Upper lobe of left lung (tissue), 6 donors: ENCODE results near the gene RBP5. TPM values are rescaled to one million over a fixed set of nuclear protein-coding genes. Genes with fewer than 3 reads are reported as not detected.

ENCODE experiments used
- ATAC-seq, 2 donors: fragments of 200-7000 bp; cut with Tn5 transposase; one replicate each; pipeline ENCODE4 v1.9.1; 2022; ENCODE audit warnings: mild to moderate bottlenecking in 2 of 2, moderate library complexity in 2 of 2; ENCODE audit not compliant: low FRiP score in 2 of 2
- DNase-seq, 2 donors: peaks; one replicate each; pipeline ENCODE4 v3.0.0-alpha.2; 2019 to 2020
- H3K27ac ChIP-seq, 4 donors: fragments of 200-600 bp; sonication (generic); one replicate each; pipeline ENCODE4 v1.5.1; 2016 to 2019
- H3K27me3 ChIP-seq, 4 donors: fragments of 200-600 bp; sonication (generic); one replicate each; pipeline ENCODE4 v1.5.1; 2017 to 2019
- H3K36me3 ChIP-seq, 4 donors: fragments of 200-600 bp; sonication (generic); one replicate each; pipeline ENCODE4 v1.5.1; 2016 to 2019
- H3K4me1 ChIP-seq, 4 donors: fragments of 200-600 bp; sonication (generic); one replicate each; pipeline ENCODE4 v1.5.1; 2018 to 2019
- H3K4me3 ChIP-seq, 4 donors: fragments of 200-600 bp; sonication (generic); one replicate each; pipeline ENCODE4 v1.5.1; 2017 to 2019; ENCODE audit warnings: mild to moderate bottlenecking in 2 of 4, moderate library complexity in 1 of 4
- H3K9me3 ChIP-seq, 4 donors: fragments of 200-600 bp; sonication (generic); one replicate each; pipeline ENCODE4 v1.5.1; 2018 to 2019
- EP300 ChIP-seq, 4 donors: sonication (generic); formaldehyde crosslinking; IDR thresholded peaks; one replicate each; pipeline ENCODE4 v1.5.1; 2017; ENCODE audit warnings: antibody characterized with exemption in 4 of 4, control low read depth in 2 of 4
- POLR2A ChIP-seq, 4 donors: fragments of 450-650 bp; IDR thresholded peaks; one replicate each; pipeline ENCODE4 v1.5.1; 2016 to 2017; ENCODE audit warnings: antibody characterized with exemption in 4 of 4, mild to moderate bottlenecking in 2 of 4
- POLR2AphosphoS5 ChIP-seq, 2 donors: sonication (generic); formaldehyde crosslinking; IDR thresholded peaks; one replicate each; pipeline ENCODE4 v1.5.1; 2017; ENCODE audit warnings: antibody characterized with exemption in 2 of 2
- WGBS, 2 donors: methylation state at CpG; one replicate each; pipeline ENCODE4 v1.1.5; 2017 to 2018; 5-methylcytosine and 5-hydroxymethylcytosine counted together
- total RNA-seq, 6 donors: library from RNA; depleted of rRNA in 4 of 6; stranded (reverse); fragments of >200 nt in 4 of 6; gene quantifications; one replicate each; pipeline versions ENCODE4 v1.1.0 to v1.2.1, GENCODE V29; 2016 to 2021
- TF ChIP-seq, protein P1 (sequence below), 6 experiments: fragments of 450-650 bp in 4 of 6; fragments of 200-600 bp in 2 of 6; sonication (generic) in 2 of 6; IDR thresholded peaks; one replicate each; pipeline ENCODE4 v1.5.1; 2016 to 2019; ENCODE audit warnings: antibody characterized with exemption in 6 of 6
- donor health status: DM: no; HTN: no; CAD: no; lungs with moderate emphysema.
- donor health status: DM: no; HTN: yes; CAD: no; lungs with severe emphysema.

RBP5 gene
- total RNA-seq, 6 donors from 2014 or later: 1.8 to 6.9 TPM; not detected in 4

DNA sequence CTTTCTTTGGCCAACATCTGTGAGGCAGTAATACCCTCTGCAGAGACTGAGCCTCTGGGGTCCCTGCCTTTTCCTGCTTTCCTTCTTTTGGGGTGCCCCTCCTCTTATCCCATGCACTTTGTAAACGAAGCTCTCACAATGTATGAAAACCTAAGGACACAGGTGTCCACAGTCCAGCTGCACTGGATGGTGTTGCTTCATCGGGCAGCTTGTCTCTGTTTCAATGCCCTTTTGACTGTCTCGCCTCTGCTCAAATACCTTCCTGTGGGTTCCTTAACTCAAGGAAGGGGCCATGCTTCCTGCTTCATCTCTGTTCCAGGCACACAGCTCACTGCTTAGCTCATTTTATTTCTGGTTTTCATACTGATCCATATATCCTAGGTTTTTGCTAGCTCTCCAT is 26.1 kb downstream of the RBP5 start:
- Histone ChIP-seq H3K36me3 (peaks cover 6 to 55% (median 22%) of the 10 kb centered on the region in 4 donors), H3K27me3 (no peaks in the 10 kb centered on the region), H3K4me3 (no peak overlapping the region), H3K4me1 (peaks cover 6 to 17% (median 8%) of the 10 kb centered on the region in 4 donors), H3K27ac (peak overlapping the region in 1 of 4 donors; percentile 21), H3K9me3 (no peaks in the 10 kb centered on the region)
- DNase-seq (no peak), ATAC-seq (no peak)
- TF ChIP-seq POLR2AphosphoS5 (IDR thresholded peaks at IDR 0.05) (no peak), POLR2A (IDR thresholded peaks at IDR 0.05) (no peak), EP300 (IDR thresholded peaks at IDR 0.05) (no peak)
- TF ChIP-seq, protein P1, sequence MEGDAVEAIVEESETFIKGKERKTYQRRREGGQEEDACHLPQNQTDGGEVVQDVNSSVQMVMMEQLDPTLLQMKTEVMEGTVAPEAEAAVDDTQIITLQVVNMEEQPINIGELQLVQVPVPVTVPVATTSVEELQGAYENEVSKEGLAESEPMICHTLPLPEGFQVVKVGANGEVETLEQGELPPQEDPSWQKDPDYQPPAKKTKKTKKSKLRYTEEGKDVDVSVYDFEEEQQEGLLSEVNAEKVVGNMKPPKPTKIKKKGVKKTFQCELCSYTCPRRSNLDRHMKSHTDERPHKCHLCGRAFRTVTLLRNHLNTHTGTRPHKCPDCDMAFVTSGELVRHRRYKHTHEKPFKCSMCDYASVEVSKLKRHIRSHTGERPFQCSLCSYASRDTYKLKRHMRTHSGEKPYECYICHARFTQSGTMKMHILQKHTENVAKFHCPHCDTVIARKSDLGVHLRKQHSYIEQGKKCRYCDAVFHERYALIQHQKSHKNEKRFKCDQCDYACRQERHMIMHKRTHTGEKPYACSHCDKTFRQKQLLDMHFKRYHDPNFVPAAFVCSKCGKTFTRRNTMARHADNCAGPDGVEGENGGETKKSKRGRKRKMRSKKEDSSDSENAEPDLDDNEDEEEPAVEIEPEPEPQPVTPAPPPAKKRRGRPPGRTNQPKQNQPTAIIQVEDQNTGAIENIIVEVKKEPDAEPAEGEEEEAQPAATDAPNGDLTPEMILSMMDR (IDR thresholded peaks at IDR 0.05): no peak
- 69 to 81% methylated on average over 3 of the region's 3 CpGs for WGBS, 2 donors

DNA sequence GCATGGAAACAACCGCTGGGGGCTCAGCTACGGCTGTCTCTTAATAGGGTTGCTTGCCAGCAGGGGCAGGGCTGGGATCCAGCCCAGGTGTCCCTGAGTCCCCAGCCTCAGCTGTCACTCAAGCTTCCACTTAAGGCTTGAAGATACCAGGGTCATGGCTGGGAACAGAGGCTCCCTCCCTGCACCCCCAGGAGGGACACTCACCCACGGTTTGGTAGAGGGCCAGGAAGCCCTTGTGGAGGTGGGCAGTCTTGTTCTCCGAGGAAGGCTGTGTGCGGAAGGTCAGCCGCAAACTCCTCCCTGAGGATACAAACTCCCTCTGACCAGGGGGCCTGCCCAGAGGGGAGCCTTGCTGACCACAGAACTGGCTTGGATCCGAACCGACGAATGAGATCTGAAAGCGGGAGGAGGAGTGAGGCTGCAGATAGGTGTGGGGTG is 27.0 kb downstream of the RBP5 start:
- H3K27ac ChIP-seq: peak overlapping the region in 2 of 4 donors; percentile 7 to 16
- no peak overlapping the region for H3K4me3 ChIP-seq
- DNase-seq (peak in 1 of 2 donors; percentile 16), ATAC-seq (peak in 1 of 2 donors; percentile 50)
- TF ChIP-seq, protein P1 (IDR thresholded peaks at IDR 0.05): no peak
- no peak for TF ChIP-seq POLR2AphosphoS5 (IDR thresholded peaks at IDR 0.05)
- no peak for TF ChIP-seq POLR2A (IDR thresholded peaks at IDR 0.05)
- TF ChIP-seq EP300 (IDR thresholded peaks at IDR 0.05): no peak
- peaks cover 6 to 58% (median 24%) of the 10 kb centered on the region in 4 donors for H3K36me3 ChIP-seq
- peaks cover 0 to 8% (median 1%) of the 10 kb centered on the region in 4 donors for H3K4me1 ChIP-seq
- WGBS, 2 donors: 79 to 89% methylated on average over 6 to 10 of the region's 10 CpGs
- no peaks in the 10 kb centered on the region for H3K9me3 ChIP-seq
- no peaks in the 10 kb centered on the region for H3K27me3 ChIP-seq

DNA sequence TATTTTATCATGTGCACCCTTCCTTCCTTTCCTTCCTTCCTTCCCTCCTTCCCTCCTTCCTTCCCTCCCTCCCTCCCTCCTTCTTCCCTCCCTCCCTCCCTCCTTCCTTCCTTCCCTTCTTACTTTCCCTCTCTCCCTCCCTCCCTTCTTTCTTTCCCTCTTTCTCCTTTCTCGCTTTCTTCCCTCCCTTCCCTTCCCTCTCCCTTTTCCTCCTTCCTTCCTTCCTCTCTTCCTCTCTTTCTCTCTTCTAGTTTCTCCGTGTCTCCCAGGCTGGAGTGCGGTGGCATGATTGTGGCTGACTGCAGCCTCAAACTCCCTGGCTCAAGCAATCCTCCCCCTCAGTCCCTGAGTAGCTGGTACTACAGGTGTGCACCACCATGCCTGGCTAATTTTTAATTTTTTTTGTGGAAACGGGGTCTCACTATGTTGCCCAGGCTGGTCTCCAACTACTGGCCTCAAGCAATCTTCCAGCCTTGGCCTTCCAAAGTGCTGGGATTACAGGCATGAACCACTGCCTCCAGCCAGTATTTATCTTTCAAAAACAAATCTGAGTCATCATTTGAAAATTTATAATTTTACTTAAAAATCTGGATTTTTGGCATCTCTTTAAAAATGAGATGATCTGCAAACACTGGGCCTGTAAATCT is 27.5 kb downstream of the RBP5 start:
- no peaks in the 10 kb centered on the region for H3K27me3 ChIP-seq
- ATAC-seq: peak in 1 of 2 donors; percentile 33
- no peak overlapping the region for H3K4me3 ChIP-seq
- no peak for TF ChIP-seq POLR2A (IDR thresholded peaks at IDR 0.05)
- no peak for TF ChIP-seq POLR2AphosphoS5 (IDR thresholded peaks at IDR 0.05)
- TF ChIP-seq, protein P1 (IDR thresholded peaks at IDR 0.05): no peak
- TF ChIP-seq EP300 (IDR thresholded peaks at IDR 0.05): no peak
- DNase-seq: no peak
- peaks cover 0 to 3% (median 2%) of the 10 kb centered on the region in 4 donors for H3K4me1 ChIP-seq
- 95 to 100% methylated on average over 3 to 4 of the region's 4 CpGs for WGBS, 2 donors
- H3K36me3 ChIP-seq: peaks cover 6 to 58% (median 27%) of the 10 kb centered on the region in 4 donors
- no peaks in the 10 kb centered on the region for H3K9me3 ChIP-seq
- H3K27ac ChIP-seq: peak overlapping the region in 1 of 4 donors; percentile 7

DNA sequence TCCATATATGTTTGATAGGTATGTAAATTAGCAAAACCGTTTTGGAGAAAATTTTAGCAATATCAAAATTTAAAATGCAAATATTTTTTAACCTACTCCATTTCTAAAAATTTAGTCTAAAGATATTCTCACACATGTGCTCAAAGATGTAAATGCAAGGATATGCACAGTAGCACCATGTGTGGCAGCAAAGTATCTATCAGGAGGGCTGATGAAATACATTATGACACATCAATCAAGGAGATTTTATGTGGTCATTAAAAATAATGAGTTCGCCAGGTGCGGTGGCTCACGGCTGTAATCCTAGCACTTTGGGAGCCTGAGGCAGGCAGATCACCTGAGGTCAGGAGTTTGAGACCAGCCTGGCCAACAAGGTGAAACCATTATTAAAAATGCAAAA is 28.4 kb downstream of the RBP5 start:
- H3K27me3 ChIP-seq: no peaks in the 10 kb centered on the region
- no peak for ATAC-seq
- DNase-seq: no peak
- peaks cover 0 to 12% (median 5%) of the 10 kb centered on the region in 4 donors for H3K4me1 ChIP-seq
- 85 to 94% methylated on average over 4 of the region's 4 CpGs for WGBS, 2 donors
- no peak overlapping the region for H3K27ac ChIP-seq
- peaks cover 6 to 58% (median 27%) of the 10 kb centered on the region in 4 donors for H3K36me3 ChIP-seq
- H3K4me3 ChIP-seq: no peak overlapping the region
- TF ChIP-seq EP300 (IDR thresholded peaks at IDR 0.05) (no peak), POLR2A (IDR thresholded peaks at IDR 0.05) (no peak), POLR2AphosphoS5 (IDR thresholded peaks at IDR 0.05) (no peak)
- TF ChIP-seq, protein P1 (IDR thresholded peaks at IDR 0.05): no peak
- no peaks in the 10 kb centered on the region for H3K9me3 ChIP-seq
